ENCODE data around the gene GALNT2.

GALNT2 gene

DNA sequence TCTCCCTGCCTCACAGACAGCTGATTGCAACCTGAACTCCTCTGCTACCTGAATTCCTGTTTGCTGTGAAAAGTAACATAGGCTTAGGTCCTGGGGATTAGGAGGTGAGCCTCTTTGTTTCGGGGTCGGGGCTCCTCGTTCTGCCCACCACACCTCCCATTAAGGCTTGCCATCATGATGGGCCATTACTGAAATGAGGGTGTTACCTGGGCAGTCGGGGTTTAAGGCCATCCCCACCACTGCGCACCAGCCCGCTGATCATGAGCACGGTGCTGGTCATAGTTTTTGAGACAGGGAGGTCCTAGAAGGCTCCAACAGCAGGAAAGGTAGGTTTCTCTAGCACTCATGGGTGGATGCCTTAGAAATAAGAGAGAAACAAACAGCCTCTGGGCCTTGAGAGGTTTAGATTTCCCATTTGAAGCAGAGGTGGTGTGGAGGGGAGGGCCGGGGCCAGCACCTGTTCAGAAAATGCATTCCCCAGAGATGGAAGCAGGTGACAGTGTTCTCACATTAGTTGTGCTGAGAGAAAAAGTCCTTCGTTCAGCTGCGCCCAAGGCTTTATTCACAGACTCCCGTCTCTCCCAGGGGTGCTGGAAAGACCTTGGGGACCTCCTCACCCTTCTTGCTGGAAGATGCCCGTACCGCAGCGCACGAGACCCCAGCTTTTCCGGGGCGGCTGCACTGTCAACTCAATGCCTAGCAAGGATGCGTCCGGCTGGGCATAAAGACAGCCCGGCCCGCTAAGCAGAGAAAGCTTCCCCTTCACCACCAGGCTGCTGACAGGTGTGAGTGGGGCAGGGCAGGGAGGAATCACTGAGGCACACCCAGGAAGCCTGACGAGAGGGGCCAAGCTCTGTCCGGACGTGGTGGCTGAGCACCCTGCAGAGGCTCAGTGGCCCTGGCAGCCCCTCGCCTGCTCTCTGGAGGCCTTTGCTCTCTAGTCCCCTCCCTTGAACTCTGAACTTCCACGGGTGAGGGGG lies 233.6 kb downstream of the GALNT2 start:
- DNase-seq (ENCODE audit: low spot score) = no peak

DNA sequence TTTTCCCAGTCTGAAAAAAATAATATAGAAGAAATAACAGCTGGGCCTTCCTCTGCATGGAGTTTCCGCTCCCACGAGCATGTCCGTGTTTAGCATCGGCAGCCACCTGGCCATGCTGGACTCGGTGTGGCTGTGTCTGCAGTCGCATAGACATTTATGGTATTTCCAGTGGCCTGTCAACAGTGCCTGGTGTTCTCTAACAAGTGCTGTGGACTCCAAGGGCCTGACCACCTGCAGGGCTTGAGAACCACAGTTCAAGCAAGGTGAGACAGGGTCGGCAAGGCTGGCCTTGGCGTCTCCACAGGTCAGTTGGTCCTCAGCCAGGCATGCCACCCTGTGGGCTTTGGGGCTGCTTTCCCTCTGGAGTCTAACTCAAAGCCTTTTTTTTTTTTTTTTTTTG lies 234.3 kb downstream of the GALNT2 start:
- DNase-seq (ENCODE audit: low spot score) = no peak

DNA sequence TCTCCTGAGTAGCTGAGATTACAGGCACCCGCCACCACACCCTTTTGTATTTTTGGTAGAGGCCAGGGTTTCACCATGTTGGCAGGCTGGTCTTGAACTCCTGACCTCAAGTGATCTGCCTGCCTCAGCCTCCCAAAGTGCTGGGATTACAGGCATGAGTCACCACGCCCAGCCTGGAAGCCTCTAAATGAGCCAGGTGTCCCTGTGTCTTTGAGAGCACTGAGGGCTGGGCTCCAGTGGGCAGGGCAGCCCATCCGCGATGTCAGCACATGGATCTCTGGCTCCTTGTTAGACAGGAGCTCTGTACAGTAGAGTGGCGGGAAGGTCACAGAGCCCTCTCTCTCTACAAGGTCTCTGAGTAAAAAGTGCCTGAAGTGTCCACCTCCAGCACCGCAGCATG lies 234.8 kb downstream of the GALNT2 start:
- no peak for DNase-seq (ENCODE audit: low spot score)

DNA sequence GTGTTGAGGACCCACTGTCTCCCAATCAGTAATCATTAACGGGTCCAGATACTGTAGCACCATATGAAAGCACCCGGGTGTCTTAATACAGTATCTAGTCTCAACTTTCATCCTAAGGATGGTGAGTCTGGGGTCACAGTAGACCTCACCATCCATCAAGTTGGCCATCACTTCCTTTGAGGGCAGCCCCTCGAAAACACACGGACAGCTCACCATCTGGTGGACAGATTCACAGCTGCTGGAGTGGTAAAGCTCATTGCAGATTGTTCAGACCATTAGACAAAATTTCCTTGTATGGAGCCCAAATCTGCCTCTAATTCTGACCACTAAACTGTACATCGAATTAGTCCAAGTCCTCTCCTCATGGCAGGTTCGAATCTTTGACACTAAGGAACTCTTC lies 236.0 kb downstream of the GALNT2 start:
- no peak for DNase-seq (ENCODE audit: low spot score)

DNA sequence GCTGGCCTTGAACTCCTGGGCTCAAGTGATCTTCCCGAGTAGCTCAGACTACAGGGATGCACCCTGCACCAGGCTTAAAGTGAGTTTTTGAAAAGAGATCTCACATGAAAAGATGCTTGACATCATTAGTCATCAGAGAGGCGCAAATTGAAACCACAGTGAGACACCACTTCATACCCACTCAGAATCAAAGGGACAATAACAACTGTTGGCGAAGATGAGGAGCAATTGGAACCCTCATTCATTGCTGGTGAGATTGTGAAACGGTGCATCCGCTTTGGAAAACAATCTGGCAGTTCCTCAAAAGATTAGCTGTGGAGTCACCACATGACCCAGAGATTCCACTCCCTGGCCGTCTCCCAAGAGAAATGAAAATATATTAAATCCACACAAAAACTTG lies 236.8 kb downstream of the GALNT2 start:
- DNase-seq (ENCODE audit: low spot score) = no peak

DNA sequence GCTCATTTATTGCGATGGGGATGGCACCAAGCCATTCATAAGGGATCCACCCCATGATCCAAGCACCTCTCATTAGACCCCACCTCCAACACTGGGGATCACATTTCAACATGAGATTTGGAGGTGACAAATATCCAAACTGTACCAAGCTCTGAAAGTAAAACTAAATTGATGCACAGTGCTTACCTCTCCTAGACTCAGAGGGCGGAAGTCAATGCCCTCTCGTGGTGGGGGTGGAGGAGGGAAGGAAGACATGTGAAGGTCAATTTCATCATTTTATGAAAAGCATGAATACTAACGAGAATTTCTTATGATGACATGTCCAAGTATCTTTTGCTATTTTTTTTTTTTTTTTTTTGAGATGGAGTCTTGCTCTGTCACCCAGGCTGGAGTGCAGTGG lies 239.1 kb downstream of the GALNT2 start:
- no peak for DNase-seq (ENCODE audit: low spot score)

DNA sequence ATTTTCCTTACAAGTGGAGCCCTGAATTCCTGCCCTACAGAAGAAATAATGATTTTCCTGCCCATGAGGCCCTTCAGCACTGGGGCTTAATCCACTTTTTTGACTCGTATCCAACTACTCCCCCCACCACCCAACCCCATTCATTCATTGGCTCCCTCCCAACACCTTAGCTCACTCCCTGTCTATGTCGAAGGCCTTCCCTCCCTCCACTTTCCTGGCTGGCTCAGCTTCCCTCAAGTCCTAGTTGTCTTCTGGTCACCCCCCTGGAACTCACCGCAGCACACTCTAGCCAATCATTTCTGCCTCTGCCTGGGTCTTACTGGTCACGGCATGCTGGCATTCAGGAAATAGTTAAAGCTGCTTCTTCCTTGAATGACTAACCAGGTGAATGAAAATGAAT lies 240.2 kb downstream of the GALNT2 start:
- no peak for DNase-seq (ENCODE audit: low spot score)

DNA sequence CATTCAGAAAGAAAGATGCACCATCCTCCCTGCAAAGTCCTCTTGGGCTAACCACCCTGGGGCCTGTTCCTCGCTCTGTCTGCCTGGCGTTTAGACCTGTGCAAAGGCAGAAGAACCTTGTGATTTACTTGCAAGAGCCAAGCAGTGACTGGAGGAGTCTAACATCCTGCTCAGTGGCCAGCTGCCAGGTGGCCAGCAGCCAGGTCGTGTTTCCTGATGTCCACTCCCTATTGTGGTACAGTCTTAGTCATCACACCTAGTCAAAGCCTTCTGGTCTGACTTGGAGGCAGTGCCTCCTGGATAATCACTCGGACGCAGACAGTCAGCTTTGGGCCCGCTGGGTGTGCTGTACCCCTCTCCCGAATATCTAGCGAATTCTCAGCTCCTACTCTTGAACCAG lies 241.0 kb downstream of the GALNT2 start:
- DNase-seq (ENCODE audit: low spot score) = peak; percentile 54

DNA sequence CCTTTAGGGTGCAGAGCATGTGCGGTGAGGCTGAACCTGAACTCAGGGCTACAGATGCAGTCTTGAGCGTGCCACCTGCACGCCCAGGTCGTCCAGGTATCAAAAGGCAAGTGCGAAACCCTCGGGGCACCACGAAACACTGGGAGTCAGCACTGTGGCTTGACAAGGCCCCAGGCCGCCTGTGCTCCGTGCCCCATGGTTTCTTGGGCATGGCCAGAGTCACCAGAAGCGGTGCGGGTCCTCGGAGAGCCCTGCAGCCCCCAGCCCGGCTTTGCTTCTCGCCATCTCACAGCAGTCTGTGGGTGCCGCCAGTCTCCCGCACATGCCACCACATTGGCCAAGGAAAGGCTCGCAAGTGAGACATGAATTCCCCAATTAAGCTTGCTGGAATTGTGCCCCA lies 241.8 kb downstream of the GALNT2 start:
- DNase-seq (ENCODE audit: low spot score) = no peak

DNA sequence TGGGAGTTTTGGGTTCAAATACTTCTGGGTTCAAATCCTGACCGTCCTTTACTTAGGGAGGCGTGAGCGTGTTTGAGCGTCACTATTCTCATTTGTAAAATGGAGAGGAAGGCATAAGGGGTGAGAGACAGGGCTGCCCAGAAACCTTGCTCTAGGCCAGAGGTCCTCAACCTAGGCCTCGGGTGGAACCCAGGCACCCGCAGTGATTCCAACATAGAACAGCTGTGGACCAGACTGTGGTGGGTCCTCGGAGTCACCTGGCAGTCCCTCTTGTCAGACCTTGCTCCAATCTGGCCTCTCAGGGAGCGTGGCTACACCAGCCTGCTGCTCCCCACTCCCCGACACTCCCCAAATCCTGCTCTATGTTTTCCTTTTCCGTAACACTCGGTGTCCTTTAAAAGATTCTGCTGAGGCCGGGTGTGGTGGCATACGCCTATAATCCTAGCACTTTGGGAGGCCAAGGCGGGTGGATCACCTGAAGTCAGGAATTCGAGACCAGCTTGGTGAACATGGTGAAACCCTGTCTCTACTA lies 242.7 kb downstream of the GALNT2 start:
- no peak for DNase-seq (ENCODE audit: low spot score)

DNA sequence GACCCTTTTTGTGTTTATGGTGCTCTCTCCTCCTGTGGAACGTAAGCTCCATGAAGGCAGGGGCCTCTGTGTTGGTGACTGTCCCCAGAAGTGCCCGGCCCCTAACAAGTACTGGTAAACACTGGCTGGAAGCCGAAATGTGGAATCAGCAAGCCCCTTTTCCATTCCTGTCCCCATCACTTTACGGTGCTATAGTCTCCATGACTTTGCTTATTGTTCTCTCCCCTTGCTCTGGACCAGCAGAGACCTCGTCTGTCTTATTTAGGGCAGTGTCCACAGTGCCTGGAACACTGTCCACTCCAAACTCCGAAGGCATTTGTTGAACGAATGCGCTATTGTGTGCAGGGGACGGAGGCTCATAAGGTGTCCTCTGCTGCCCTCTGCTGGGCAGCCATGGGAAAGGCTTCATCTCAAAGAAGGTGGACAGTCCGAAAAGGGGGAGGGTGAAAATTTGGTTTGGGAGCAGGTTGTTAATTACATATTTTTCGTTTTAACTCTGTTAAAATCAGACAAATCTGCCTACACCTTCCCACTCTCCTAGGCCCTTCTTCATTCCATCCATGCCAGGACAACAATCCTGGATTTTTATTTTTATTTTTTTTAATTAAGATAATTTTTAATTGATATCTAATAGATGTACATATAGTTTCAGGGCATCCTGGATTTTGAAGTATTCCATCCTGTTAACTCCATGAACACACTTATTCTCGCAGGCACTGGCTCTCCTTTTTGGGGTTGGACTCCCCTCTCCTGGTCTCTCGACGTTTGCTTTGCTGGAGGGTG lies 243.5 kb downstream of the GALNT2 start:
- DNase-seq (ENCODE audit: low spot score) = peak; percentile 90

DNA sequence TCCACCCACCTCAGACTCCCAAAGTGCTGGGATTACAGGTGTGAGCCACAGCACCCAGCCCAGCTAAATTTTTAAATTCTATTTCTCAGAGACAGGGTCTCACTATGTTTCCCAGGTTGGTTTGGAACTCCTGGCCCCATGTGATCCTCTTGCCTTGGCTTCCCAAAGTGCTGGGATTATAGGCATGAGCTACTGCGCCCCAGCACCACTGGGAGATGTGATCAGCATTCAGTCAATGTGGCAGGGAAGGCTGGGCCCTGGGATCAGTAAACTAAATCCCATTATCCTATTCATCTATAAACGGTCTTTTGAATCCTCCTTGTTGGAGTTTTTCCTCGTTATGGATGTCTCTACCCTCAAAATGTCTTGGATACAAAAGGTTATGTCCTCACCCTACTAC lies 245.6 kb downstream of the GALNT2 start:
- DNase-seq (ENCODE audit: low spot score) = no peak

DNA sequence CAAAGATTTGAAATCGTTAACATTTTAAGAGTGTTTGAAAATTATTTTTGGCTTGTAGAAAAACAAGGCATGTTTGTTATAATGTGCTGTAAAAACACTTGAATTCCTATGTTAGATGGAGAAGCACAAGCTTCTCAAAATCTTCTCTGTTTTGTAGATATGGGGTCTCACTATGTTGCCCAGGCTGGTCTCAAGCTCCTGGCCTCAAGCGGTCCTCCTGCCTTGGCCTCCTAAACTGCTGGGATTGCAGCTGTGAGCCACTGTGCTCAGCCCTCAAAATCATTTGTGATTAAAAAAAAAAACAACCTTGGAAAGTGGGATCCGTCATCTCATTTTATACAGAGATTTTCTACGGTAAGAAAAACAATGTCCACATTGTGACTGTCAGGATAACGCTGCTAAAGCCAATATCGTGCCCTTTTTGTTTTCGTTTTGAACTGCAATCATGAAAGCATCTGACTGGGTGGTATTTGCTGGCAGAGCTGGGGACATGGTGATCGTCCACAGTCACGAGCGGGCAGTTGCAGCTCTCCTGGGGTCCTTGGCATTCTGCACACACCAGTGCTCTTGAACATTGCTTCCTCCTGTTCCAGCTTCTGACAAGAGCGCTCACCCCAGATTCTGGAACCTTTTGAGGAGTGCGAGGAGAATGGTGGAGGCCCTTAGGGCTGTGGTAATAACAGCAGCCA lies 246.6 kb downstream of the GALNT2 start:
- no peak for DNase-seq (ENCODE audit: low spot score)

DNA sequence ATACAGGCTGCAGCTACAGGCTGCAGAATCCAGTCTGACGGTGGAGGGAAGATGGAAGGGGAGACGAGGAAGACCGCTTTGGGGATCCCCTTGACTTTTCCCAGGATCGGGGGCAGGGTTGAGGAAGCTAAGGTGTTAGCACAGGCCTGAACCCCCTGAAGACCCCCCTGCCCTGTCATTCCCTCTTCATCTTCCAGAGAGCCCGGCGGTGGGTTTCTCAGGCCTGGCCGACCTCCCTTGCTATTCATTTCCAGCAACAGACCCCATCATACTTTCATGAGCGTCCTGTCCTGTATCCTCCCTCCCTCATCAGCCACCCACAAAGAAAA lies 247.1 kb downstream of the GALNT2 start:
- DNase-seq (ENCODE audit: low spot score) = no peak

DNA sequence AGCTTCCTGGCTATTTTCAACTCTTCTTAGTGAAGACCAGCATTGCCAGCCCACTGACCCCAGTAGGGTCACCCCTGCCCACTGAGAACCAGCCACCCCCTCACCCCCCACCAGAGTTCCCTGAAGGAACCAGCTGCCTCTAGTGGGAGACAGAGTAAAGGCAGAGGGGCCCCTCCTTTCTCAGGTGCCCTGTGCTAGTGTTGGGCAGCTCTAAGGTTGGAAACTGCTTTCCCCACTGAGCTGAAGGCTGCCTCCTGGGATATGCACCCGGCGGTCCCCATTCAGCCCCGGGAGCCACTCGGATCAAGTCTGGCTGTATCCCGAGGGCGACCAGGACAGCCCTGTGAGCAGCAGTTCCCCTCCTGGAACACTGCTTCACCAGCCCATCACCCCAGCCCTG lies 248.1 kb downstream of the GALNT2 start:
- DNase-seq (ENCODE audit: low spot score) = no peak

DNA sequence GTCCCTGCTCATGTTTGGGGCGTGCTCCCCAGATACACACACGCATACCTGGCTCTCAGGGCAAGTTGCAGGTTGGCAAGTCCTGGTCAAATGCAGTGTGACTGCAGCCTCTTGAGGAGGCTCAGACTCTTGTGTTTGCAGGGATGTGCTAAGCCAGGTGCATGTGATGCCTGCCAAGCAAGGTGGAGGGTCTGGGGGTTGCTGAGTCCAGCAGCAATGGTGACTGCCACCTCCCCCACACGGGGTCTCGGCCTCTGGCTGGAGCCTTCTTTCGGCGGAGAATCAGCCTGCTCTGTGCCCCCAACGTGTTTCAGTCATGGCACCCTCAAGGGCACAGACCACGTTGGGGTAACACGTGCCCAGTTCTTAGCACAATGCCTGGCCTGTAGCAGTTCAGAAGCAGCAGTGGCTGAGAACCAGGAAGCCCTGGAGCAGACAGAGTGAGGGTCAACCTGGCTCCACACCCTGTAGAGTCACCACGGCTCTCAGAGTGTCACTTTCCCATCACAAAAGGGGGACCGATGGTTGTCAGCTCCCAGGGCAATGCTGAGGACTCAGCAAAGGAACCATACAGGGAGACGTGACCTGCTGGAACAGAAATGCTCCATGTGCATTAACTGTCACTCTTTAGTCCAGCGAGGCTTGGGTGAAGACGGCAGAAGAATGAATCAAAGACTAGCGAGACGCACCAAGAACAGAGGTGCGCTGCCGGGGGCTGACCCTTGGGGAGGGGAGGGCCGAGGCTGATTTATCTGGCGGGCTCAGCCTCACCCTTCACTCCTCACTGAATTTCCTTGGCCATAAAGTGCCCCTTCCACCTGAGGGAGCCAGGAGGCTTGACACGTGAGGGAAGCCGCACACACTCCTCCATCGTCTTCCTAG lies 250.1 kb downstream of the GALNT2 start:
- DNase-seq (ENCODE audit: low spot score) = no peak

DNA sequence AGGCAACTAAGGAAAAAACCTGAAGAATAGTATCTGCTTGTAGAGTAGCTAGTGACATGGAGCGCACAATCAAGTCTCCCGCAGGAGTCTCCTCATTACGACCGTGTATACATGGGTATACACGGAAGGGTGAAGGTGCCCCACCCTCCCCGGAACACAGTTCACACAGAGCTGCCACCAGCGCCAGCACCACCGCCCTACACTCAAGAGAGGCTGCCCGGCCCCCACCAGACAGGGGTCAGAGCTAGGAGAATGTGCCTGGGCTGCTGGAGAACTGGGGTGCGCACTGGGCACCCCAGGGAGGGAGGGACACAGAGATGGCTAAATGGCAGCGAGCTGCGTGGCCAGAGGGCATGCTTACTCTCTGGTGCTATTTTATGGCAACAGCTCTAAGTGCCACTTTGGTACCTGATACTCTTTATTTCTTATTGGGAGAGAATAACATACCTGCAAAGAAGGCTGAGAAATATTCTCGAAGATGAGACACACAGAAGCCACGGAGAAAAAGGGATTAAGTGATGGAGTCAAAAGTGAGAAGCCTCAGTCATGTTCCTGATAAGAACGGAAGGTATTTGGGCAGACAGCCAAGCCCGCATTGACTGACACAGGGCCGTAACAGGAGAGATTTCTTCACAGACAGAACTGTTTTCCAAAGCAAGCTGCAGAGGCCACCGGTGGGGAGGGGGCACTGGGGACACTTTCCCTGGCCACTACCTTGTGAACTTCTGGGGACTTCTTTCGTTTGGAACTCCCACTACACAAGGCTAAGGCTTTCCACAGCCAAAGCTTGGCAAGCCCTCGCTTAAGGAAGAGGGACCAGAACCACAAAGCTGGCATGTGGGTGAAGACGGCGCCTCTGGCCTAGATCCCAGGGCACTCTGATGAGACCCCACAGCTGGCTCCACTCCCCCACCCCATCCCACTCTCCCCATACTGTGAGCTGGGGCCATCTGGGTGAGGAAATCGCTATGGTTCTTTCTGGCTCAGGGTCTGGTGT lies 251.1 kb downstream of the GALNT2 start:
- peak; percentile 42 for DNase-seq (ENCODE audit: low spot score)

DNA sequence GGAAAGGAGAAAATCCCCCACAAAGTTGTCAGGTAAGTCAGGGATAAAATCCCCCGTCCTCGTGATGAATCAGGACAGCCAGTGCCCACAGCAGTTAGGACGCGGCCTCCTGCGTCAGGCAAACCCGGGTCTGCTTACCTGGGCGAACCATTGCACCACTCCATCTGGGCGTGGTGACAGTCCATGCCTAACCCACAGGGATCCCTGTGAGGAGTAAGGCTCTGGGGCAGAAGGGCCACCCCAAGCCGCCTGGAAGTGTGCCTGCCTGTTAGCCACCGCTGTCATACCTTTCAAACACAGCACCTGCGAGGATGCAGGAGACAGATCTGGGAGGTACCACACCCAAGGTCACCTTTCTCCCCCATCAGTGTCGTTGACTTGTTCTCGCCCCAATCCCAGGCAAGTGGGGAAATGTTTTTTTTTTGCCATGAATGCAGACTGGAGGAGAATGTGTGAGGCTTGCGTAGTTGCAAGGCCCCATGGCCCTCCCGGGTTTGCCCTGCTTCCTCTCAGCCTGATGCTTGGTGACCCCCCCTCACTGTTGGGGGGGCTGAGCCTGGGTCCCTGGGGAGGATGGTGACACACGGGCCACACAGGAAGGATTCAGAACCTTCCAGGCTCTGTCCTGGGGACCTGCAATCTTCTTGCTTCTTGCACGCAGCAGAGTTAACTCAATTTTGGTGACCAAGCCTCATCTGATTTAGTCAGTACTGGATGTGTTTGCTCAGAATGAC lies 252.1 kb downstream of the GALNT2 start:
- DNase-seq (ENCODE audit: low spot score) = no peak

DNA sequence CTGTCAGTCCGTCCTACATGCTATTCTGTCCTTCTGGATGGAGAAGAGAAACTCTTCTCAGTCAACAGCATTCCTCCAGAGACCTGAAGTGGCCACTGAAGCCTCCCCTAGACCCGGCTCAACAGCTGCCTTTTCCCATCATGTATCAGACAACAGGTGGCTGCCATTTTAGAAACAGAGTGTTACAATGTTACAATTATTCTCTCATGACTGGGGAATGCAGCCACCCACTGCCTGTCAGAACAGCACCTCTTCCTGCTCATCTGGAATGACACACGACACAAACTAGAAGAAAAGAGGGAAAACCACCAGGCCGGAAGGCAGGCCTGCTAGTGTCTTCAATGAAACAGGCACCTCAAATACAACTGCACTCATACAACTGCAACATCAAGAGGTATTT lies 253.8 kb downstream of the GALNT2 start:
- no peak for DNase-seq (ENCODE audit: low spot score)

DNA sequence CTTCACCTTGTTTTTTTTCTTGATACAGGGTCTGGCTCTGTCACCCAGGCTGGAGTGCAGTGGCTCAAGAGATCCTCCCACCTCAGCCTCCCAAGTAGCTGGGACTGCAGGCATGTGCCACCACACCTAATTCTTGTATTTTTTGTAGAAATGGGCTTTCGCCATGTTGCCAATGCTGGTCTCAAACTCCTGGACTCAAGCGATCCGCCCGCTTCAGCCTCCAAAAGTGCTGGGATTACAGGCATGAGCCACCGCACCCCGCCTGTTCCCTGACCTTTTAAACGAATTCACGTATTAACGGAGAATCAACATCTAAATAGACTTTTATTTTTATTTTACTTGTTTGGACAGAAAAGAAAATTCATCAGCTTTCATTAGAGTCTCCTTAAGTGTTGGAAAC lies 254.3 kb downstream of the GALNT2 start:
- DNase-seq (ENCODE audit: low spot score) = no peak

All from cerebellar cortex (tissue), 1 donor.